Endothelial cell of umbilical vein (primary cell): ENCODE measurements around the gene ZNF324. TPM values are rescaled to one million over a fixed set of nuclear protein-coding genes. Genes with fewer than 3 reads are reported as not detected.
"Not testable (repeated sequence)": the region's sequence is repeated elsewhere in the genome, so short reads cannot be mapped to it uniquely, and the experiment has no call there.

Experiments used
- BruUV-seq: library from RNA; stranded (reverse); fragments of 400-500 nt; replicated peaks from 2 replicates; lab custom pipeline; 2021; lab: Mats Ljungman, UMichigan
- CTCF ChIA-PET: fragments of 300-600, 350-600 bp; sonication (Branson Sonifier 250); formaldehyde crosslinking; loops from one replicate; lab custom pipeline; 2021; ENCODE audit warnings: antibody characterized with exemption, inconsistent platforms; lab: Charles Lee
- POLR2A ChIA-PET: fragments of 300-600, 350-600 bp; sonication (Branson Sonifier 250); formaldehyde crosslinking; loops from one replicate; lab custom pipeline; 2021; ENCODE audit warnings: antibody characterized with exemption, inconsistent platforms; lab: Charles Lee
- DNase-seq: peaks from one replicate; pipeline ENCODE4 v3.0.0-alpha.2; 2011; ENCODE audit warnings: low read depth, low spot score
- FAIRE-seq: peaks from 2 replicates; lab custom pipeline; 2011; peaks lifted over from hg19 to GRCh38; lab: Jason Lieb, UNC
- H2AFZ ChIP-seq: 2 replicates; pipeline ENCODE4 v1.6.0; 2012; ENCODE audit warnings: low read depth, low read length, control low read depth, inconsistent platforms
- H3K27ac ChIP-seq: 2 replicates; pipeline ENCODE4 v1.5.1; 2011; ENCODE audit warnings: low read depth, mild to moderate bottlenecking, control low read depth, low read length, moderate library complexity; ENCODE audit not compliant: insufficient read depth
- H3K27me3 ChIP-seq, 2 experiments: 2 replicates each; pipeline versions ENCODE4 v1.6.0 to v1.6.1; 2011; ENCODE audit warnings: low read length in 2 of 2, mixed read lengths in 1 of 2; ENCODE audit not compliant: control insufficient read depth in 2 of 2, insufficient read depth in 2 of 2
- H3K36me3 ChIP-seq, 2 experiments: 2 replicates in 1 of 2; 3 replicates in 1 of 2; pipeline ENCODE4 v1.5.1; 2011; ENCODE audit warnings: low read length in 2 of 2, mild to moderate bottlenecking in 1 of 2, moderate library complexity in 1 of 2; ENCODE audit not compliant: control insufficient read depth in 2 of 2, insufficient read depth in 2 of 2; ENCODE audit errors: extremely low read depth in 1 of 2
- H3K4me1 ChIP-seq: 3 replicates; pipeline ENCODE4 v1.5.1; 2011; ENCODE audit warnings: mild to moderate bottlenecking, low read length; ENCODE audit not compliant: control insufficient read depth, insufficient read depth; ENCODE audit errors: extremely low read depth
- H3K4me2 ChIP-seq: 2 replicates; pipeline ENCODE4 v1.6.1; 2011; ENCODE audit warnings: low read length, control low read depth, mixed read lengths; ENCODE audit not compliant: insufficient read depth
- H3K4me3 ChIP-seq, 3 experiments: fragments of 200-600 bp in 1 of 3; sonication (generic), shearing (Covaris generic) in 1 of 3; replicated peaks in 1 of 3; 2 replicates each; pipeline ENCODE4 v1.5.1; 2011 to 2016; ENCODE audit warnings: control low read depth in 3 of 3, low read length in 3 of 3, mild to moderate bottlenecking in 2 of 3, inconsistent platforms in 1 of 3, low read depth in 1 of 3, moderate library complexity in 1 of 3; ENCODE audit not compliant: insufficient read depth in 1 of 3
- H3K79me2 ChIP-seq: 2 replicates; pipeline ENCODE4 v1.6.0; 2012; ENCODE audit warnings: low read length, inconsistent platforms; ENCODE audit not compliant: control insufficient read depth, insufficient read depth
- H3K9ac ChIP-seq: replicated peaks from 2 replicates; pipeline ENCODE3; 2011; ENCODE audit warnings: low read length, control low read depth; ENCODE audit not compliant: insufficient read depth; ENCODE audit errors: extremely low read depth
- H3K9me1 ChIP-seq: replicated peaks from 3 replicates; pipeline ENCODE4 v1.6.0; 2011; ENCODE audit warnings: mild to moderate bottlenecking, low read length; ENCODE audit not compliant: control insufficient read depth, insufficient read depth; ENCODE audit errors: extremely low read depth
- H3K9me3 ChIP-seq: replicated peaks from 2 replicates; pipeline ENCODE4 v1.5.1; 2012; ENCODE audit warnings: low read length, inconsistent platforms; ENCODE audit not compliant: control insufficient read depth, insufficient read depth
- H4K20me1 ChIP-seq: replicated peaks from 2 replicates; pipeline ENCODE3; 2011; ENCODE audit warnings: mild to moderate bottlenecking, low read length; ENCODE audit not compliant: control insufficient read depth, insufficient read depth; ENCODE audit errors: extremely low read depth
- GATA2 ChIP-seq: IDR thresholded peaks from 2 replicates; pipeline ENCODE4 v1.7.0; 2011; ENCODE audit warnings: low read depth, mild to moderate bottlenecking, moderate library complexity, mixed read lengths, low read length; ENCODE audit not compliant: insufficient read length, insufficient read depth
- MYC ChIP-seq: IDR thresholded peaks from one replicate; pipeline ENCODE4 v1.6.1; 2011; ENCODE audit warnings: mild to moderate bottlenecking, low read depth, low read length
- POLR2A ChIP-seq: IDR thresholded peaks from 2 replicates; pipeline ENCODE4 v1.6.1; 2012; ENCODE audit warnings: low read depth, mild to moderate bottlenecking, control low read depth, low read length
- POLR2AphosphoS5 ChIP-seq: IDR thresholded peaks from 2 replicates; pipeline ENCODE4 v1.6.1; 2012; ENCODE audit warnings: low read depth, mild to moderate bottlenecking, control low read depth, low read length, moderate library complexity; ENCODE audit not compliant: insufficient read depth
- dilution Hi-C: fragments of 300-500 bp; cut with MboI; formaldehyde crosslinking; loops from one replicate; pipeline ENCODE4 v1.15.0; 2019; ENCODE audit warnings: low sequenced_read_pairs; ENCODE audit not compliant: extremely low pct_ligation_motif_present
- intact Hi-C: fragments of 100-400 bp; cut with micrococcal nuclease; formaldehyde crosslinking; loops from one replicate; pipeline ENCODE4 v1.10.0; 2022
- polyA plus RNA-seq, 4 experiments: library from polyadenylated mRNA; depleted of rRNA in 3 of 4; stranded (reverse) in 3 of 4; unstranded in 1 of 4; fragments of >200 nt; gene quantifications; 2 replicates each; pipeline versions ENCODE4 v1.2.1 to v1.2.3, GENCODE V29; 2011 to 2012; ENCODE audit warnings: missing spikeins in 1 of 4
- total RNA-seq: library from RNA; stranded (reverse); gene quantifications from 2 replicates; pipeline ENCODE4 v1.2.3, GENCODE V29; 2021

Gene ZNF324
- total and polyA plus RNA-seq, 2 donors (not counting 3 experiments of a cell fraction or from before 2014, with no cell fraction given), result 6.4 to 8.7 TPM

DNA sequence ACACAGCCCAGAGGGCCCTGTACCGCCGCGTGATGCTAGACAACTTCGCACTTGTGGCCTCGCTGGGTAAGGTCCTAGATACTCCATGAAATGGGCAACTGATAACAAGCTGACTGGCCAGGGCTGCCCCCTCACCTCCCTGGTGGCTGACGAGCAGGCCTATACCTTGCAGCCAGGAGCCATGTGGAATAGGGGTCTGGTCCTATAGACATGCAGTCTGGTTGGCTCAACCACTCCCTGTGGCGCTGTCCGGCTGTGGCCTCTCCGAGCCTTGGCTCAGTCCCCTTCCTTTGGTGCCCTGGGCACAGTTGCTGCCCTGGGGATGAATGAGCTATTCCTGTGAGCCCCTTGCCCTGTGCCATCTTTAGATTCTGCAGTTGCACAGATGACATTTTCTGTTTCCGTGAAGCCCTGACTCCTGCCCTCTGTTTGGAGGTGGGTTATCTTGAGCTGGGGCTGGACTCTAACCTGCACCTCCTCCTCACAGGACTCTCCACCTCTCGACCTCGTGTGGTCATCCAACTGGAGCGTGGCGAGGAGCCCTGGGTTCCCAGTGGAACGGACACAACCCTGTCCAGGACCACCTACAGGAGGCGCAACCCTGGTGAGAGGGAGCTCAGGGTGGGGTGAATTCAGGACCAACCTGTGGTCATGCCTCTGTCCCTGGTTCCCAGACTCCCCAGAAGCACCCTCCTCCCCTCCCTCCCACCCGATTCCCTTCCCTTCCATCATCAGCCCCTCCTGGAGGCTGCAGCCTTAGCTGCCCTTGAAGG, 2.5 kb downstream of the ZNF324 start:
- TF ChIP-seq POLR2A (no peak), GATA2 (no peak), POLR2AphosphoS5 (no peak), MYC (no peak)
- H3K36me3 ChIP-seq, result peaks cover 4 to 22% of the 10 kb centered on the region in 2 experiments
- no peak overlapping the region for H3K9ac ChIP-seq
- no peak overlapping the region for H2AFZ ChIP-seq
- FAIRE-seq, result no peak
- peaks cover 3% of the 10 kb centered on the region for H3K4me1 ChIP-seq
- H3K79me2 ChIP-seq, result peaks cover 10% of the 10 kb centered on the region
- ChIA-PET POLR2A (interaction anchor here (0.6 kb wide), 1 partner anchor 182 kb away, joined by 4 read pairs; no protein-coding TSS in a partner anchor), CTCF (interaction anchor here (1.8 kb wide), 1 partner anchor 50 kb away, joined by 4 read pairs; the partner anchor contains the start of gene ZBTB45)
- no peak overlapping the region for H3K4me2 ChIP-seq
- H3K4me3 ChIP-seq, result no peak overlapping the region
- BruUV-seq, result no TSS peak
- dilution Hi-C loops (no loop called here), intact Hi-C loops (no loop called here)
- DNase-seq, result no peak
- H4K20me1 ChIP-seq, result no peaks in the 10 kb centered on the region
- H3K9me3 ChIP-seq, result no peaks in the 10 kb centered on the region
- H3K9me1 ChIP-seq, result no peaks in the 10 kb centered on the region
- no peaks in the 10 kb centered on the region for H3K27me3 ChIP-seq
- H3K27ac ChIP-seq, result no peak overlapping the region

DNA sequence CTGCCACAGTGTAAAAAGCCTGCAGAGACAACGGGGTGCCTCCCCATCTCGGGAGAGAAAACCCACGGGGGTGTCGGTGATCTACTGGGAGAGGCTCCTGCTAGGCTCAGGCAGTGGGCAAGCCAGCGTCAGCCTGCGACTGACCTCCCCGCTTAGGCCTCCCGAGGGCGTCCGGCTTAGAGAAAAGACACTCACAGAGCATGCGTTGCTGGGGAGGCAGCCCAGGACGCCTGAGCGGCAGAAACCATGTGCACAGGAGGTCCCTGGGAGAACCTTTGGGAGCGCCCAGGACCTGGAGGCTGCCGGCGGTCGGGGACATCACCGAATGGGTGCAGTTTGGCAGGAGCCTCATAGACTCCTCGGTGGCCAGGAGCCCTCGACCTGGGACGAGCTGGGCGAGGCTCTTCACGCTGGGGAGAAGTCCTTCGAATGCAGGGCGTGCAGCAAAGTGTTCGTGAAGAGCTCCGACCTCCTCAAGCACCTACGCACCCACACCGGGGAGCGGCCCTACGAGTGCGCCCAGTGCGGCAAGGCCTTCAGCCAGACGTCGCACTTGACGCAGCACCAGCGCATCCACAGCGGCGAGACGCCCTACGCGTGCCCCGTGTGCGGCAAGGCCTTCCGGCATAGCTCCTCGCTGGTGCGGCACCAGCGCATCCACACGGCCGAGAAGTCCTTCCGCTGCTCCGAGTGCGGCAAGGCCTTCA, 4.1 kb downstream of the ZNF324 start:
- H3K4me3 ChIP-seq, FAIRE-seq, H3K9ac ChIP-seq, DNase-seq, H3K4me1 ChIP-seq, H3K9me1 ChIP-seq, H4K20me1 ChIP-seq, POLR2A ChIA-PET, H3K9me3 ChIP-seq, H3K27me3 ChIP-seq, dilution Hi-C loops, H2AFZ ChIP-seq, intact Hi-C loops, H3K4me2 ChIP-seq, BruUV-seq, CTCF ChIA-PET, H3K79me2 ChIP-seq, H3K27ac ChIP-seq: not testable (repeated sequence)
- H3K36me3 ChIP-seq, result peaks cover 4 to 22% of the 10 kb centered on the region in 2 experiments
